CD4-positive, alpha-beta memory T cell (primary cell): ENCODE results near the gene ADAMTSL1. TPM values are rescaled to one million over a fixed set of nuclear protein-coding genes. Genes with fewer than 3 reads are reported as not detected.

Experiments used
- CTCF ChIA-PET: fragments of 350-600 bp; sonication (Branson Sonifier 250); formaldehyde crosslinking; loops from one replicate; lab custom pipeline; 2021; ENCODE audit warnings: inconsistent platforms; ENCODE audit not compliant: partially characterized antibody; lab: Charles Lee
- POLR2A ChIA-PET: fragments of 350-600 bp; sonication (Branson Sonifier 250); formaldehyde crosslinking; loops from one replicate; lab custom pipeline; 2021; ENCODE audit not compliant: partially characterized antibody; lab: Charles Lee
- DNase-seq, 5 donors: peaks; one replicate each; pipeline versions ENCODE4 v3.0.0 to v3.0.0-alpha.2; 2020 to 2022; ENCODE audit warnings: mixed read lengths in 1 of 5
- H3K27ac ChIP-seq: one replicate; pipeline ENCODE4 v1.7.0; 2013; ENCODE audit warnings: low read depth, low read length
- H3K27me3 ChIP-seq: 2 replicates; pipeline ENCODE4 v1.7.0; 2013; ENCODE audit warnings: mild to moderate bottlenecking, low read length, moderate library complexity; ENCODE audit not compliant: insufficient read depth
- H3K36me3 ChIP-seq: 2 replicates; pipeline ENCODE4 v1.7.0; 2013; ENCODE audit warnings: mild to moderate bottlenecking, low read length, moderate library complexity; ENCODE audit not compliant: insufficient read depth
- H3K4me1 ChIP-seq: 2 replicates; pipeline ENCODE4 v1.7.0; 2013; ENCODE audit warnings: mild to moderate bottlenecking, low read length, moderate library complexity; ENCODE audit not compliant: insufficient read depth
- H3K4me3 ChIP-seq, 2 donors: one replicate each; pipeline ENCODE4 v1.7.0; 2013; ENCODE audit warnings: low read length in 2 of 2, mild to moderate bottlenecking in 1 of 2
- H3K9me3 ChIP-seq, 2 donors: one replicate each; pipeline ENCODE4 v1.7.0; 2013; ENCODE audit warnings: low read length in 2 of 2, control low read depth in 1 of 2; ENCODE audit not compliant: control insufficient read depth in 1 of 2
- H3K27ac Mint-ChIP-seq, 7 donors: one replicate each; pipeline ENCODE4 v1.8.0; 2020 to 2021; ENCODE audit warnings: mixed read lengths in 7 of 7, mild to moderate bottlenecking in 6 of 7, inconsistent platforms in 3 of 7, moderate library complexity in 3 of 7
- H3K27me3 Mint-ChIP-seq, 2 donors: one replicate each; pipeline ENCODE4 v1.8.0; 2020 to 2021; ENCODE audit warnings: mixed read lengths in 2 of 2
- H3K36me3 Mint-ChIP-seq, 2 donors: one replicate each; pipeline ENCODE4 v1.8.0; 2020 to 2021; ENCODE audit warnings: mixed read lengths in 2 of 2, inconsistent platforms in 1 of 2, mild to moderate bottlenecking in 1 of 2
- H3K4me1 Mint-ChIP-seq, 4 donors: one replicate each; pipeline ENCODE4 v1.8.0; 2020 to 2021; ENCODE audit warnings: mixed read lengths in 4 of 4, mild to moderate bottlenecking in 1 of 4
- H3K4me3 Mint-ChIP-seq, 8 donors: one replicate each; pipeline ENCODE4 v1.8.0; 2020 to 2021; ENCODE audit warnings: mixed read lengths in 8 of 8, mild to moderate bottlenecking in 7 of 8, moderate library complexity in 6 of 8, inconsistent platforms in 3 of 8
- H3K9me3 Mint-ChIP-seq, 8 donors: one replicate each; pipeline ENCODE4 v1.8.0; 2020 to 2021; ENCODE audit warnings: mixed read lengths in 8 of 8, mild to moderate bottlenecking in 5 of 8, inconsistent platforms in 3 of 8, moderate library complexity in 1 of 8
- intact Hi-C: fragments of 100-400 bp; cut with micrococcal nuclease; formaldehyde crosslinking; loops from one replicate; pipeline ENCODE4 v1.15.1; 2023
- polyA plus RNA-seq, 2 donors: library from polyadenylated mRNA; unstranded; fragments of 300-500 nt; fragmentation: Illumina TruSeq; gene quantifications; one replicate each; pipeline ENCODE4 v1.2.3, GENCODE V29; 2021
- total RNA-seq, 2 experiments: library from RNA; stranded (reverse); gene quantifications; one replicate each; pipeline ENCODE4 v1.2.3, GENCODE V29; 2021

Gene ADAMTSL1
- total and polyA plus RNA-seq, 4 experiments from 2014 or later: not detected

DNA sequence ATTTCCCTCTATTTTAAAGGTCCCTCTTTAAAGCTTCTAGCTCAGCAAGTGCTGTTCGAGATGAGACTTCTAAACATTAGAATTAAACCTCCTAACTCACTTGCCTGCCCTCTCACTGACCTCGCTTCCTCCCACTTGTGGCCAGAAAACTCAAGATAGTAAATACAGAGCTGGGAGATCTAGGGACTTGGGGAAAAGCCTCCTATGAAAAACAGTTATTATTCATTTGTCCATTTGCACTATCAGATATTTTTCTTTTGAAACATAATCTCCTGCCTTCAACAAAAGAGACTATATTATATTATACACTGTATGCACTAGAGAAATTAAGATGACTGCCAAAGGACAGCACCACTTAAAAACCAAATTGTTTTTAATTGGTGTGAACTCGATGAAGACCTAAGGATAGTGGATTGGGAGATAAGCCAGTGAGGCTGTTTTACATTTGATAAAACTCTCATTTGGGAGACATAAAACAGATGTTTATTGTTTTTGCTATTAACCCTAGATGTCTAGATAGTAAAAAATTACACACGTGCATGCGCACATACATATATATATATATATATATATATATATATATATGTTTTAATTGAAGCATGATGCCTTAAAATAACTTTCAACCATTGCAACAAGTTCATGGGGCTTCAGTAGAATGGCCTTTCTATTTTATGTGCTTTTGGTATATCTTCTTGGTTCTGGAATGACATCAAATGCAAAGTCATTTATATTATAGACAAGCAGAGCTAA lies 229.4 kb downstream of the ADAMTSL1 start:
- Histone ChIP-seq H3K27ac (no peak overlapping the region), H3K4me3 (no peak overlapping the region), H3K36me3 (no peaks in the 10 kb centered on the region), H3K9me3 (no peaks in the 10 kb centered on the region), H3K4me1 (no peaks in the 10 kb centered on the region), H3K27me3 (no peaks in the 10 kb centered on the region)
- ChIA-PET POLR2A (no interaction called here), CTCF (interaction anchor here (0.6 to 0.7 kb wide), 2 partner anchors 12 to 19 kb away, joined by 3 read pairs; no protein-coding TSS in a partner anchor)
- DNase-seq: no peak
- peaks cover 0 to 1% of the 10 kb centered on the region in 2 donors for H3K27me3 Mint-ChIP-seq
- no peaks in the 10 kb centered on the region for H3K36me3 Mint-ChIP-seq
- H3K4me3 Mint-ChIP-seq: no peak overlapping the region
- intact Hi-C loops: no loop called here
- H3K27ac Mint-ChIP-seq: no peak overlapping the region
- no peaks in the 10 kb centered on the region for H3K4me1 Mint-ChIP-seq
- H3K9me3 Mint-ChIP-seq: peaks cover 0 to 4% (median under 1%) of the 10 kb centered on the region in 8 donors

DNA sequence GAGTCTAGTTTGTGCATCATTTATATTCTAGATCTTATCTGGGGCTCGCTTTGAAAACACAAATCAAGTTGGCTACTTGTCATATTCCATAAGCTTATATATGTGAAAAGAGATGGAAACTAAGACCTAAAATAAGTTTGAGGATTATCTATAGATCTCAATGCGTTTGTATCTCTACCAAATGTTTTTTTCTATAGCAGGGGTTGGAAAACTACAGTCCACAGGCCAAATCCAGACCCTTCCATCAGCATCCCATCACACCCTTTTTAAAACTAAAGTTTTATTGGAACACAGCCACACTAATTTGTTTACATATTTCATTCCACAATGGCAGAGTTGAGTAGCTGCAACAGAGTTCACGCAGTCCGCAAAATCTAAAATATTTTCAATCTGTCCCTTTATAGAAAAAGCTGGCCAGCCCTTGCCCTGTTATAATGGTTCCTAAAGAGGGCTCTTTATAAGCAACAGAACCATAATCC lies 230.0 kb downstream of the ADAMTSL1 start:
- H3K9me3 Mint-ChIP-seq: peaks cover 0 to 4% (median under 1%) of the 10 kb centered on the region in 8 donors
- no peaks in the 10 kb centered on the region for H3K9me3 ChIP-seq
- H3K4me3 ChIP-seq: no peak overlapping the region
- H3K27me3 Mint-ChIP-seq: peaks cover 0 to 1% of the 10 kb centered on the region in 2 donors
- ChIA-PET CTCF (interaction anchor here (0.6 kb wide), 1 partner anchor 20 kb away, joined by 3 read pairs; no protein-coding TSS in a partner anchor), POLR2A (no interaction called here)
- no peaks in the 10 kb centered on the region for H3K36me3 Mint-ChIP-seq
- no peaks in the 10 kb centered on the region for H3K27me3 ChIP-seq
- H3K4me1 ChIP-seq: no peaks in the 10 kb centered on the region
- DNase-seq: no peak
- H3K4me1 Mint-ChIP-seq: no peaks in the 10 kb centered on the region
- no peak overlapping the region for H3K27ac Mint-ChIP-seq
- H3K36me3 ChIP-seq: no peaks in the 10 kb centered on the region
- intact Hi-C loops: no loop called here
- no peak overlapping the region for H3K4me3 Mint-ChIP-seq
- no peak overlapping the region for H3K27ac ChIP-seq

DNA sequence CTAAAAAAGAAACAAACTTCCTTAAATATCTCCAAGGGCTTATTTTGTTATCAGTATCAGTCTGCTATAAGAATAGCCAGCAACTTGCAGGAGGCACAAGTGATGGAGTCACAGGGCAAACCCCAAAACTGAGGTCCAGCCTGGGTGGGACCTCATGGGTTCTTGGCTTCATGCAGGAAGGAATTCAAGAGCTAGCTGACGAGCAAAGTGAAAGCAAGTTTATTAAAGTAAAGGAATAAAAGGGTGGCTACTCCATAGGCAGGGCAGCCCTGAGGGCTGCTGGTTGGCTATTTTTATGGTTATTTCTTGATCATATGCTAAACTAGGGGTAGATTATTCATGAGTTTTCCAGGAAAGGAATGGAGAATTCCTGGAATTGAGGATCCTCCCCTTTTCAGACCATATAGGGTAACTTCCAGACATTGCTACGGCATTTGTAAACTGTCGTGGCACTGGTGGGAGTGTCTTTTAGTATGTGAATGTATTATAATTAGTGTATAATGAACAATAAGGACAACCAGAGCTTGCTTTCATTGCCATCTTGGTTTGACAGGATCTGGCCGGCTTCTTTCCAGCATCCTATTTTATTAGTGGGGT lies 231.9 kb downstream of the ADAMTSL1 start:
- Mint-ChIP-seq H3K36me3 (no peaks in the 10 kb centered on the region), H3K27ac (no peak overlapping the region), H3K4me1 (no peaks in the 10 kb centered on the region), H3K27me3 (peaks cover 0 to 3% of the 10 kb centered on the region in 2 donors), H3K4me3 (no peak overlapping the region), H3K9me3 (peaks cover 0 to 8% (median 3%) of the 10 kb centered on the region in 8 donors)
- no peak overlapping the region for H3K27ac ChIP-seq
- no peaks in the 10 kb centered on the region for H3K27me3 ChIP-seq
- intact Hi-C loops: no loop called here
- no peaks in the 10 kb centered on the region for H3K9me3 ChIP-seq
- CTCF ChIA-PET: no interaction called here
- no peaks in the 10 kb centered on the region for H3K4me1 ChIP-seq
- no peaks in the 10 kb centered on the region for H3K36me3 ChIP-seq
- DNase-seq: no peak
- POLR2A ChIA-PET: no interaction called here
- H3K4me3 ChIP-seq: no peak overlapping the region

DNA sequence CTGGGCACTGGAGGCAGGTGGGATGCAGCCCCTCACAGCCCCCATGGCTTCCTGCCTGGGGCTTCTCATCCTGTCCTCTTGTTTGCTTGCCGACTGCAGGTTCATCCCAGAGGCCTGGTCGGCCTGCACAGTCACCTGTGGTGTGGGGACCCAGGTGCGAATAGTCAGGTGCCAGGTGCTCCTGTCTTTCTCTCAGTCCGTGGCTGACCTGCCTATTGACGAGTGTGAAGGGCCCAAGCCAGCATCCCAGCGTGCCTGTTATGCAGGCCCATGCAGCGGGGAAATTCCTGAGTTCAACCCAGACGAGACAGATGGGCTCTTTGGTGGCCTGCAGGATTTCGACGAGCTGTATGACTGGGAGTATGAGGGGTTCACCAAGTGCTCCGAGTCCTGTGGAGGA lies 232.7 kb downstream of the ADAMTSL1 start:
- H3K27me3 Mint-ChIP-seq: peaks cover 0 to 3% of the 10 kb centered on the region in 2 donors
- no peaks in the 10 kb centered on the region for H3K9me3 ChIP-seq
- no peaks in the 10 kb centered on the region for H3K27me3 ChIP-seq
- H3K9me3 Mint-ChIP-seq: peaks cover 0 to 8% (median 3%) of the 10 kb centered on the region in 8 donors
- H3K27ac Mint-ChIP-seq: no peak overlapping the region
- H3K36me3 ChIP-seq: no peaks in the 10 kb centered on the region
- ChIA-PET CTCF (no interaction called here), POLR2A (no interaction called here)
- H3K4me1 Mint-ChIP-seq: no peaks in the 10 kb centered on the region
- H3K4me3 Mint-ChIP-seq: no peak overlapping the region
- intact Hi-C loops: no loop called here
- no peaks in the 10 kb centered on the region for H3K36me3 Mint-ChIP-seq
- DNase-seq: no peak
- no peak overlapping the region for H3K27ac ChIP-seq
- H3K4me3 ChIP-seq: no peak overlapping the region
- H3K4me1 ChIP-seq: no peaks in the 10 kb centered on the region

DNA sequence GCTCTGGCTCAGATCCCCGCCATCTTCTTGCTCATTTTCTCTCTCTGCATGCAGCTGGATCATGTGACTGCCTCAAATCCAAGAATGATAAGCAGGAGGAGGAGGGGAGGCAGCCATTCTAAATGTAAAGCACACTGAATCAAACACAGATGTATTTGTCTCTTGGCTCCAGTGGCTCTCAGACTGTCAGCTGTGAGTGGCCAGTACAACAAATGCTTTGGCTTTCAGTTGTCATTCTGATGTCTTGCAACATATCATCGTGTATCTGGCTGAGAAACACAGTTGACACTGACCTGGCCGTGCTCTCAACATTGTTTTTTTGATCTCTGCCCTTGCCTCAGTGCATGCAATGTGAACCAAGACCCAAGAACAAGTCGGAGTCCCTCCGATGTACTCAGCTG lies 233.1 kb downstream of the ADAMTSL1 start:
- intact Hi-C loops: no loop called here
- H3K9me3 Mint-ChIP-seq: peaks cover 0 to 8% (median 2%) of the 10 kb centered on the region in 8 donors
- H3K36me3 Mint-ChIP-seq: no peaks in the 10 kb centered on the region
- no peaks in the 10 kb centered on the region for H3K4me1 Mint-ChIP-seq
- no peak overlapping the region for H3K27ac Mint-ChIP-seq
- DNase-seq: no peak
- H3K27me3 Mint-ChIP-seq: peaks cover 0 to 3% of the 10 kb centered on the region in 2 donors
- H3K4me3 Mint-ChIP-seq: no peak overlapping the region
- H3K27ac ChIP-seq: no peak overlapping the region
- no peaks in the 10 kb centered on the region for H3K9me3 ChIP-seq
- POLR2A ChIA-PET: no interaction called here
- no peak overlapping the region for H3K4me3 ChIP-seq
- CTCF ChIA-PET: no interaction called here
- H3K4me1 ChIP-seq: no peaks in the 10 kb centered on the region
- no peaks in the 10 kb centered on the region for H3K36me3 ChIP-seq
- H3K27me3 ChIP-seq: no peaks in the 10 kb centered on the region

DNA sequence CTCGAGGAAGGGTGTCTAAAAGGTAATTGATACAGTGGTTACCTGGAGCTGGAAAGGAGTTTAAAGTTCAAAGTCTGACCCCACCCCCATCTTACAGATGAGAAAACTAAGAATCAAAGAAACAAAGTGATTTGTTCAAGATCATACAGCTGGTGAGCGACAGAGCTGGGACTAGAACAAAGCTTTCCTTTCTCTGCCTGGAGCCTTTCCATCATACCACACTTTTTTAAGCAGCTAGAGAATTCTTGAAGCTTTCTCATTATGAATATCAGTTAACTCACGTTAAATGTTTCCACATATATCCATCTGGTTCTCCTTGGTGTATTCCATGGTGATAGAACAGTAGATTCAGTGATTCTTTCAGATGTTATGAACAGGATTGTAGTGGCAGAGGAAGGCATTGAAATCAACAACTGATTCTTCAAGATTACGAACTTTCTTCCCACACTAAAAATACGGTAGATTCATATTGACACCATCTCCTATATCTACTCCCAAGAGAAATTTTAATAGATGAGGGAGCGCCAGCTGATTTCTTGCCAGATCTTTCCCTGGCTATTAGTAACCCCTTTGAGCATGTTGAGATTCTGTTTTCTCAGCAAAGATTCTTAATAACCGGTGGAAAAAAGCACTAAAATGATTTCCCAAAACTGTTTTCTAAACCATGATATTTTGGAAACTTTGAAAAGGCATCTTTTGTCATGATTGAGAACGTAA lies 233.7 kb downstream of the ADAMTSL1 start:
- H3K4me3 Mint-ChIP-seq: no peak overlapping the region
- no peak overlapping the region for H3K27ac ChIP-seq
- H3K36me3 ChIP-seq: no peaks in the 10 kb centered on the region
- no peaks in the 10 kb centered on the region for H3K36me3 Mint-ChIP-seq
- DNase-seq: no peak
- no peaks in the 10 kb centered on the region for H3K4me1 ChIP-seq
- no peaks in the 10 kb centered on the region for H3K27me3 ChIP-seq
- H3K27ac Mint-ChIP-seq: no peak overlapping the region
- H3K9me3 ChIP-seq: no peaks in the 10 kb centered on the region
- H3K4me3 ChIP-seq: no peak overlapping the region
- intact Hi-C loops: no loop called here
- H3K4me1 Mint-ChIP-seq: no peaks in the 10 kb centered on the region
- peaks cover 0 to 3% of the 10 kb centered on the region in 2 donors for H3K27me3 Mint-ChIP-seq
- CTCF ChIA-PET: no interaction called here
- POLR2A ChIA-PET: no interaction called here
- peaks cover 0 to 8% (median 2%) of the 10 kb centered on the region in 8 donors for H3K9me3 Mint-ChIP-seq

DNA sequence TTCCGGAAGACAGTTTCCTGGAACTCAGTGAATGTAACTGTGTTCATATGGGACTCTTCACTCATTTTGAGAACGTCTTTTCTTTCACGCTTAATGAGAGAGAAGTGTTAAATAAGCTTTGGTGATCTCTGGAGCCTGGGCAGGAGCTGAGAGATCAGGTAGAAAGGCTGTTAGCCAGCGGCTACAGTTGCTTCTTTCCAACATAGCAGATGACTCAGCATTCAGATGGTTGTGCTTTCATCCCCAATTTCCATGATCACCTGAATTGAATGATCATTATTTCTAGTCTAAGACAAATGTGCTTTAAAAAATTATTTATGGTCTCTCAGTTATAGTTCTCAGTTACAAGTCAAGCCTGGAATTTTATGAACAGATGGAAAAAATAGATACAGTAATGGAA lies 234.5 kb downstream of the ADAMTSL1 start:
- no peaks in the 10 kb centered on the region for H3K4me1 Mint-ChIP-seq
- Histone ChIP-seq H3K4me1 (no peaks in the 10 kb centered on the region), H3K9me3 (no peaks in the 10 kb centered on the region), H3K27ac (no peak overlapping the region), H3K36me3 (no peaks in the 10 kb centered on the region), H3K27me3 (no peaks in the 10 kb centered on the region), H3K4me3 (no peak overlapping the region)
- POLR2A ChIA-PET: no interaction called here
- intact Hi-C loops: no loop called here
- no peak for DNase-seq
- H3K27me3 Mint-ChIP-seq: peaks cover 0 to 3% of the 10 kb centered on the region in 2 donors
- H3K27ac Mint-ChIP-seq: no peak overlapping the region
- H3K36me3 Mint-ChIP-seq: no peaks in the 10 kb centered on the region
- peaks cover 0 to 8% (median under 1%) of the 10 kb centered on the region in 8 donors for H3K9me3 Mint-ChIP-seq
- CTCF ChIA-PET: no interaction called here
- H3K4me3 Mint-ChIP-seq: no peak overlapping the region
